Activated CD8-positive, alpha-beta memory T cell treated with anti-CD3 and anti-CD28 coated beads for 24 hours (primary cell): ENCODE data around the gene CDH22.

Experiments
- DNase-seq: peaks from one replicate; pipeline ENCODE4 v3.0.0-alpha.2; 2020

CDH22 gene

GRCh38 chr20:46133886-46134654, 174.2 kb downstream of the CDH22 start:
- DNase-seq: no peak

- DNase-seq: peak; percentile 82
Measured at GRCh38 chr20:46132705-46133120, 175.6 kb downstream of the CDH22 start.

GRCh38 chr20:46131396-46131795, 176.9 kb downstream of the CDH22 start:
- no peak for DNase-seq

GRCh38 chr20:46130534-46130933, 177.8 kb downstream of the CDH22 start:
- DNase-seq: no peak

GRCh38 chr20:46129955-46130481, 178.3 kb downstream of the CDH22 start:
- no peak for DNase-seq

GRCh38 chr20:46128310-46129151, 179.8 kb downstream of the CDH22 start:
- no peak for DNase-seq

GRCh38 chr20:46127396-46128010, 180.8 kb downstream of the CDH22 start:
- DNase-seq: no peak

GRCh38 chr20:46126440-46127056, 181.8 kb downstream of the CDH22 start:
- no peak for DNase-seq
